Liver (tissue), 9 donors: ENCODE data around the gene TCF7L2. TPM values are rescaled to one million over a fixed set of nuclear protein-coding genes. Genes with fewer than 3 reads are reported as not detected.

ENCODE experiments used
- DNase-seq: peaks from one replicate; pipeline ENCODE4 v3.0.0-alpha.2; 2017; ENCODE audit warnings: low spot score
- H3K27ac ChIP-seq, 2 donors: one replicate each; pipeline ENCODE4 v1.7.0; 2013; ENCODE audit warnings: inconsistent platforms in 2 of 2, low read length in 2 of 2, control low read depth in 1 of 2, low read depth in 1 of 2, mild to moderate bottlenecking in 1 of 2
- H3K27me3 ChIP-seq, 4 donors: one replicate each; pipeline versions ENCODE4 v1.6.1 to v1.7.0; 2013; ENCODE audit warnings: low read length in 3 of 4, inconsistent platforms in 1 of 4, mild to moderate bottlenecking in 1 of 4, moderate library complexity in 1 of 4; ENCODE audit not compliant: control insufficient read depth in 4 of 4, insufficient read depth in 4 of 4
- H3K36me3 ChIP-seq, 4 donors: one replicate each; pipeline versions ENCODE4 v1.6.1 to v1.7.0; 2013; ENCODE audit warnings: low read length in 3 of 4, mild to moderate bottlenecking in 3 of 4, low read depth in 1 of 4, moderate library complexity in 1 of 4; ENCODE audit not compliant: control insufficient read depth in 4 of 4, insufficient read depth in 3 of 4
- H3K4me1 ChIP-seq, 4 donors: one replicate each; pipeline versions ENCODE4 v1.6.1 to v1.7.0; 2013; ENCODE audit warnings: low read length in 3 of 4, mild to moderate bottlenecking in 3 of 4, moderate library complexity in 1 of 4; ENCODE audit not compliant: control insufficient read depth in 4 of 4, insufficient read depth in 4 of 4
- H3K4me3 ChIP-seq, 3 donors: one replicate each; pipeline versions ENCODE4 v1.6.1 to v1.7.0; 2013; ENCODE audit warnings: low read length in 3 of 3, control low read depth in 1 of 3, low read depth in 1 of 3, mild to moderate bottlenecking in 1 of 3
- H3K9ac ChIP-seq, 2 donors: one replicate each; pipeline ENCODE4 v1.7.0; 2013; ENCODE audit warnings: low read length in 2 of 2, mild to moderate bottlenecking in 2 of 2, moderate library complexity in 2 of 2, control low read depth in 1 of 2, low read depth in 1 of 2
- H3K9me3 ChIP-seq, 4 donors: one replicate each; pipeline versions ENCODE4 v1.6.1 to v1.7.0; 2013; ENCODE audit warnings: low read length in 3 of 4; ENCODE audit not compliant: control insufficient read depth in 4 of 4
- ATF3 ChIP-seq: IDR thresholded peaks from 2 replicates; pipeline ENCODE4 v1.6.1; 2016; ENCODE audit warnings: antibody characterized with exemption
- CTCF ChIP-seq: fragments of 150-350 bp; IDR thresholded peaks from 2 replicates; pipeline ENCODE4 v1.5.1; 2017; ENCODE audit warnings: improper control_type of control experiment, low read depth, low read length; ENCODE audit not compliant: missing input control
- EGR1 ChIP-seq, 2 donors: IDR thresholded peaks; 2 replicates each; pipeline ENCODE4 v1.6.1; 2016 to 2018; ENCODE audit warnings: antibody characterized with exemption in 2 of 2, low read depth in 2 of 2
- FOXA2 ChIP-seq: IDR thresholded peaks from 2 replicates; pipeline ENCODE4 v1.6.1; 2016; ENCODE audit warnings: antibody characterized with exemption
- GABPA ChIP-seq, 2 donors: IDR thresholded peaks in 1 of 2; conservative IDR thresholded peaks in 1 of 2; 2 replicates each; pipeline ENCODE4 v1.6.1; 2016; ENCODE audit warnings: antibody characterized with exemption in 2 of 2, mild to moderate bottlenecking in 1 of 2, moderate library complexity in 1 of 2
- HNF4A ChIP-seq, 2 donors: conservative IDR thresholded peaks; 2 replicates each; pipeline ENCODE4 v1.6.1; 2016; ENCODE audit warnings: antibody characterized with exemption in 2 of 2, mild to moderate bottlenecking in 2 of 2
- HNF4G ChIP-seq: IDR thresholded peaks from 2 replicates; pipeline ENCODE4 v1.6.1; 2016; ENCODE audit warnings: antibody characterized with exemption
- JUND ChIP-seq, 2 donors: IDR thresholded peaks; 2 replicates each; pipeline ENCODE4 v1.6.1; 2016; ENCODE audit warnings: antibody characterized with exemption in 2 of 2
- MAX ChIP-seq: IDR thresholded peaks from 2 replicates; pipeline ENCODE4 v1.6.1; 2016; ENCODE audit warnings: antibody characterized with exemption
- NR2F2 ChIP-seq: IDR thresholded peaks from 2 replicates; pipeline ENCODE4 v1.6.1; 2016; ENCODE audit warnings: antibody characterized with exemption
- RAD21 ChIP-seq, 2 donors: IDR thresholded peaks; 2 replicates each; pipeline ENCODE4 v1.6.1; 2016; ENCODE audit warnings: antibody characterized with exemption in 2 of 2, mild to moderate bottlenecking in 2 of 2
- REST ChIP-seq: IDR thresholded peaks from 2 replicates; pipeline ENCODE4 v1.6.1; 2016; ENCODE audit warnings: antibody characterized with exemption, mild to moderate bottlenecking
- RXRA ChIP-seq, 2 donors: IDR thresholded peaks; 2 replicates each; pipeline ENCODE4 v1.6.1; 2017 to 2018; ENCODE audit warnings: antibody characterized with exemption in 2 of 2, mild to moderate bottlenecking in 1 of 2
- SP1 ChIP-seq: IDR thresholded peaks from 2 replicates; pipeline ENCODE4 v1.6.1; 2018; ENCODE audit warnings: antibody characterized with exemption, mild to moderate bottlenecking
- YY1 ChIP-seq: IDR thresholded peaks from 2 replicates; pipeline ENCODE4 v1.6.1; 2016; ENCODE audit warnings: antibody characterized with exemption, mild to moderate bottlenecking
- ZBTB33 ChIP-seq: IDR thresholded peaks from 2 replicates; pipeline ENCODE4 v1.6.1; 2016; ENCODE audit warnings: antibody characterized with exemption
- WGBS: extraction: QIAGEN DNeasy Blood & Tissue Kit; methylation state at CpG from one replicate; pipeline ENCODE4 v1.1.7; 2013; 5-methylcytosine and 5-hydroxymethylcytosine counted together
- polyA plus RNA-seq, 2 donors: library from polyadenylated mRNA; stranded (reverse) in 1 of 2; unstranded in 1 of 2; fragments of 200-250 nt in 1 of 2; fragments of >200 nt in 1 of 2; fragmentation: Nextera tagmentation in 1 of 2; extraction: Ambion mirVana in 1 of 2; gene quantifications; one replicate each; pipeline versions ENCODE4 v1.2.1 to v1.2.3, GENCODE V29; 2013 to 2015
- total RNA-seq, 2 donors: library from RNA; depleted of rRNA; stranded (reverse); fragments of >200 nt; gene quantifications; one replicate each; pipeline ENCODE4 v1.2.3, GENCODE V29; 2014
- donor health status: healthy.
- donor health status: healthy.
- donor health status: healthy.
- donor health status: healthy.
- donor health status: healthy.

The TCF7L2 gene
- total and polyA plus RNA-seq, 4 donors: 4.9 to 18.0 (median 8.3) TPM

- Histone ChIP-seq H3K9ac (no peak overlapping the region), H3K27ac (no peak overlapping the region), H3K4me3 (no peak overlapping the region), H3K4me1 (no peaks in the 10 kb centered on the region), H3K9me3 (no peaks in the 10 kb centered on the region), H3K27me3 (no peaks in the 10 kb centered on the region), H3K36me3 (peaks cover 14 to 87% (median 81%) of the 10 kb centered on the region in 4 donors)
- no peak for TF ChIP-seq JUND (IDR thresholded peaks at IDR 0.05)
- TF ChIP-seq ATF3: no peak
- no peak for TF ChIP-seq HNF4G
- TF ChIP-seq REST: no peak
- no peak for TF ChIP-seq ZBTB33
- TF ChIP-seq CTCF: no peak
- TF ChIP-seq FOXA2: no peak
- no peak for TF ChIP-seq NR2F2
- TF ChIP-seq RAD21 (IDR thresholded peaks at IDR 0.05): no peak
- TF ChIP-seq RXRA (IDR thresholded peaks at IDR 0.05): no peak
- TF ChIP-seq SP1: no peak
- TF ChIP-seq YY1: no peak
- no peak for TF ChIP-seq MAX
- DNase-seq: no peak
- 79% methylated on average over 3 of the region's 3 CpGs for WGBS
Observed at GRCh38 chr10:113149626-113150025, 199.6 kb downstream of the TCF7L2 start.

GRCh38 chr10:113151190-113151666, 201.2 kb downstream of the TCF7L2 start:
- H3K27me3 ChIP-seq: no peaks in the 10 kb centered on the region
- DNase-seq: no peak
- H3K9me3 ChIP-seq: no peaks in the 10 kb centered on the region
- no peak overlapping the region for H3K9ac ChIP-seq
- H3K27ac ChIP-seq: no peak overlapping the region
- no peak overlapping the region for H3K4me3 ChIP-seq
- no peaks in the 10 kb centered on the region for H3K4me1 ChIP-seq
- TF ChIP-seq FOXA2 (no peak), NR2F2 (no peak), GABPA (IDR thresholded peaks at IDR 0.05 in 1 of 2, conservative IDR thresholded peaks at IDR 0.05 in 1 of 2) (no peak), EGR1 (IDR thresholded peaks at IDR 0.05; ENCODE audit: low read depth in 2 of 2) (peak in 1 of 2 donors; percentile 18), HNF4A (conservative IDR thresholded peaks at IDR 0.05) (no peak), MAX (peak; percentile 35)
- WGBS: 74% methylated on average over 6 of the region's 6 CpGs
- peaks cover 14 to 83% (median 81%) of the 10 kb centered on the region in 4 donors for H3K36me3 ChIP-seq
